Activated CD8-positive, alpha-beta T cell treated with anti-CD3 and anti-CD28 coated beads for 36 hours (primary cell): ENCODE measurements around the gene PODXL2. TPM values are rescaled to one million over a fixed set of nuclear protein-coding genes. Genes with fewer than 3 reads are reported as not detected.
"Not testable (repeated sequence)": the region's sequence is repeated elsewhere in the genome, so short reads cannot be mapped to it uniquely, and the experiment has no call there.

ENCODE experiments used
- ATAC-seq: fragments of 200-7000 bp; cut with Tn5 transposase; one replicate; pipeline ENCODE4 v1.10.0; 2021; ENCODE audit warnings: mild to moderate bottlenecking, moderate library complexity
- CTCF ChIA-PET: fragments of 350-600 bp; sonication (Branson Sonifier 250); formaldehyde crosslinking; loops from one replicate; lab custom pipeline; 2021; ENCODE audit warnings: antibody characterized with exemption; lab: Charles Lee
- POLR2A ChIA-PET: fragments of 350-600 bp; sonication (Branson Sonifier 250); formaldehyde crosslinking; loops from one replicate; lab custom pipeline; 2021; ENCODE audit warnings: antibody characterized with exemption; lab: Charles Lee
- DNase-seq: peaks from one replicate; pipeline ENCODE4 v3.0.0-alpha.2; 2020
- H3K27ac Mint-ChIP-seq: one replicate; pipeline ENCODE4 v1.8.0; 2021; ENCODE audit warnings: mild to moderate bottlenecking, mixed read lengths
- H3K27me3 Mint-ChIP-seq: one replicate; pipeline ENCODE4 v1.8.0; 2021; ENCODE audit warnings: mixed read lengths
- H3K36me3 Mint-ChIP-seq: one replicate; pipeline ENCODE4 v1.8.0; 2021; ENCODE audit warnings: low read depth, mixed read lengths
- H3K4me1 Mint-ChIP-seq: one replicate; pipeline ENCODE4 v1.8.0; 2021; ENCODE audit warnings: low read depth, mixed read lengths
- H3K4me3 Mint-ChIP-seq: one replicate; pipeline ENCODE4 v1.8.0; 2021; ENCODE audit warnings: mild to moderate bottlenecking, moderate library complexity, mixed read lengths
- H3K9me3 Mint-ChIP-seq: one replicate; pipeline ENCODE4 v1.8.0; 2021; ENCODE audit warnings: mixed read lengths
- CTCF ChIP-seq: fragments of 200-600 bp; IDR thresholded peaks from one replicate; pipeline ENCODE4 v1.8.0; 2022; ENCODE audit warnings: antibody characterized with exemption, mild to moderate bottlenecking
- intact Hi-C: fragments of 100-400 bp; cut with micrococcal nuclease; formaldehyde crosslinking; loops from one replicate; pipeline ENCODE4 v1.10.0; 2022
- total RNA-seq, 2 experiments: library from RNA; stranded (reverse); gene quantifications; one replicate each; pipeline ENCODE4 v1.2.3, GENCODE V29; 2021

Gene PODXL2
- total RNA-seq, 2 experiments from 2014 or later = 1.1 to 1.3 TPM

GRCh38 chr3:127604546-127605165 lies 24.3 kb upstream of the PODXL2 start:
- ATAC-seq (no peak), DNase-seq (no peak)
- H3K27me3 Mint-ChIP-seq = no peaks in the 10 kb centered on the region
- no peaks in the 10 kb centered on the region for H3K9me3 Mint-ChIP-seq
- CTCF ChIA-PET = no interaction called here
- H3K4me3 Mint-ChIP-seq = no peak overlapping the region
- intact Hi-C loops = no loop called here
- POLR2A ChIA-PET = interaction anchor here (3.4 to 6.1 kb wide), 2 partner anchors 11 to 15 kb away, joined by 16 to 50 read pairs; no protein-coding TSS in a partner anchor
- H3K27ac Mint-ChIP-seq = no peak overlapping the region
- peaks cover 29% of the 10 kb centered on the region for H3K4me1 Mint-ChIP-seq
- H3K36me3 Mint-ChIP-seq = peaks cover 86% of the 10 kb centered on the region
- TF ChIP-seq CTCF = no peak

GRCh38 chr3:127605547-127605946 lies 23.4 kb upstream of the PODXL2 start:
- intact Hi-C loops, H3K9me3 Mint-ChIP-seq, H3K27ac Mint-ChIP-seq, DNase-seq, ATAC-seq, H3K27me3 Mint-ChIP-seq, CTCF ChIA-PET, H3K4me3 Mint-ChIP-seq: not testable (repeated sequence)
- peaks cover 88% of the 10 kb centered on the region for H3K36me3 Mint-ChIP-seq
- POLR2A ChIA-PET = interaction anchor here (0.6 to 8.2 kb wide), 6 partner anchors 8 to 362 kb away, joined by 3 to 74 read pairs (median 12); partner anchors contain the start of genes ABTB1 and MCM2
- peaks cover 26% of the 10 kb centered on the region for H3K4me1 Mint-ChIP-seq

- Mint-ChIP-seq H3K4me3 (no peak overlapping the region), H3K4me1 (peaks cover 19% of the 10 kb centered on the region), H3K9me3 (no peaks in the 10 kb centered on the region), H3K27me3 (no peaks in the 10 kb centered on the region), H3K36me3 (peaks cover 88% of the 10 kb centered on the region), H3K27ac (no peak overlapping the region)
- intact Hi-C loops = no loop called here
- ATAC-seq (no peak), DNase-seq (no peak)
- CTCF ChIA-PET = no interaction called here
- no peak for TF ChIP-seq CTCF
- POLR2A ChIA-PET = interaction anchor here (0.8 to 8.2 kb wide), 6 partner anchors 8 to 66 kb away, joined by 3 to 74 read pairs (median 12); partner anchors contain the start of genes ABTB1 and MCM2
Observed at GRCh38 chr3:127606086-127606805, 22.7 kb upstream of the PODXL2 start.

- intact Hi-C loops = no loop called here
- POLR2A ChIA-PET = interaction anchor here (0.8 to 8.2 kb wide), 7 partner anchors 8 to 65 kb away, joined by 3 to 74 read pairs (median 7); partner anchors contain the start of genes ABTB1 and MCM2
- no peak for ATAC-seq
- Mint-ChIP-seq H3K27me3 (no peaks in the 10 kb centered on the region), H3K27ac (no peak overlapping the region), H3K4me1 (peaks cover 14% of the 10 kb centered on the region), H3K4me3 (no peak overlapping the region), H3K9me3 (no peaks in the 10 kb centered on the region), H3K36me3 (peaks cover 84% of the 10 kb centered on the region)
- DNase-seq = no peak
- no peak for TF ChIP-seq CTCF
- CTCF ChIA-PET = interaction anchor here (0.9 kb wide), 1 partner anchor 32 kb away, joined by 3 read pairs; no protein-coding TSS in a partner anchor
Observed at GRCh38 chr3:127606981-127607595, 21.9 kb upstream of the PODXL2 start.

- ChIA-PET CTCF (interaction anchor here (0.9 to 2.8 kb wide), 2 partner anchors 33 kb away, joined by 3 to 11 read pairs; no protein-coding TSS in a partner anchor), POLR2A (interaction anchor here (0.7 to 8.2 kb wide), 7 partner anchors 8 to 218 kb away, joined by 3 to 74 read pairs (median 5); partner anchors contain the start of gene MCM2)
- ATAC-seq (no peak), DNase-seq (no peak)
- TF ChIP-seq CTCF = no peak
- no peaks in the 10 kb centered on the region for H3K27me3 Mint-ChIP-seq
- no peak overlapping the region for H3K27ac Mint-ChIP-seq
- peaks cover 10% of the 10 kb centered on the region for H3K4me1 Mint-ChIP-seq
- H3K9me3 Mint-ChIP-seq = no peaks in the 10 kb centered on the region
- H3K36me3 Mint-ChIP-seq = peaks cover 85% of the 10 kb centered on the region
- intact Hi-C loops = no loop called here
- no peak overlapping the region for H3K4me3 Mint-ChIP-seq
Observed at GRCh38 chr3:127607675-127608361, 21.2 kb upstream of the PODXL2 start.
